Endothelial cell of umbilical vein (primary cell): ENCODE results near the gene ASF1A.

ENCODE experiments used
- EZH2 ChIP-seq: IDR thresholded peaks from 2 replicates; pipeline ENCODE4 v1.6.1; 2012; ENCODE audit warnings: borderline replicate concordance, low read depth, mild to moderate bottlenecking, moderate library complexity, low read length, inconsistent platforms; ENCODE audit not compliant: severe bottlenecking
- FOS ChIP-seq: IDR thresholded peaks from 2 replicates; pipeline ENCODE4 v1.6.1; 2011; ENCODE audit warnings: mild to moderate bottlenecking, low read length, moderate library complexity, borderline replicate concordance; ENCODE audit not compliant: insufficient read depth
- MYC ChIP-seq: IDR thresholded peaks from one replicate; pipeline ENCODE4 v1.6.1; 2011; ENCODE audit warnings: mild to moderate bottlenecking, low read depth, low read length
- POLR2A ChIP-seq: IDR thresholded peaks from 2 replicates; pipeline ENCODE4 v1.6.1; 2012; ENCODE audit warnings: low read depth, mild to moderate bottlenecking, control low read depth, low read length
- POLR2AphosphoS5 ChIP-seq: IDR thresholded peaks from 2 replicates; pipeline ENCODE4 v1.6.1; 2012; ENCODE audit warnings: low read depth, mild to moderate bottlenecking, control low read depth, low read length, moderate library complexity; ENCODE audit not compliant: insufficient read depth
- TF ChIP-seq, protein P1 (sequence below), 2 donors: IDR thresholded peaks; 1 replicate in 1 of 2; 2 replicates in 1 of 2; pipeline ENCODE4 v1.5.1; 2011; ENCODE audit warnings: low read length in 2 of 2, mild to moderate bottlenecking in 2 of 2, moderate library complexity in 2 of 2, control low read depth in 1 of 2, inconsistent platforms in 1 of 2, low read depth in 1 of 2; ENCODE audit not compliant: insufficient read depth in 1 of 2; ENCODE audit errors: extremely low read depth in 1 of 2
- TF ChIP-seq, protein P2 (sequence below): IDR thresholded peaks from 2 replicates; pipeline ENCODE4 v1.6.1; 2011; ENCODE audit not compliant: insufficient read depth, insufficient read length

DNA sequence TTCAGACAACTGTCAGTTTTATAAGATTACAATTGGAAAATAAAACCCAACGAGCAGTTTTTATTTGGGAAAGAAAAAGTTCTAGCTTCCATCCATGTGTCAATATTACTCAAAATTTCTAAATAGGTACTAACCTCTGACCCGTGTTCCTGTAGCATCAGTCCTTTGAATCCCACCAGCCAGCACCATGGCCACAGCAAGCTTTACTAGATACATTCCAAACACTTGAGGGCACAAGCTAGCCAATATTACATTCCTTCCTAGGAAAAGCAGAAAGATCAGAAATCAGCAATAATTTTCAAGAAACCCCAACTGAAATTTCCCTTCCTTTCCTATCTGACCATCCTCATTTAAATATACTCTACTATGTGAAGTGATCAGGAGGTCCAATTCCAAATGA is 19.2 kb downstream of the ASF1A start:
- TF ChIP-seq, protein P1, sequence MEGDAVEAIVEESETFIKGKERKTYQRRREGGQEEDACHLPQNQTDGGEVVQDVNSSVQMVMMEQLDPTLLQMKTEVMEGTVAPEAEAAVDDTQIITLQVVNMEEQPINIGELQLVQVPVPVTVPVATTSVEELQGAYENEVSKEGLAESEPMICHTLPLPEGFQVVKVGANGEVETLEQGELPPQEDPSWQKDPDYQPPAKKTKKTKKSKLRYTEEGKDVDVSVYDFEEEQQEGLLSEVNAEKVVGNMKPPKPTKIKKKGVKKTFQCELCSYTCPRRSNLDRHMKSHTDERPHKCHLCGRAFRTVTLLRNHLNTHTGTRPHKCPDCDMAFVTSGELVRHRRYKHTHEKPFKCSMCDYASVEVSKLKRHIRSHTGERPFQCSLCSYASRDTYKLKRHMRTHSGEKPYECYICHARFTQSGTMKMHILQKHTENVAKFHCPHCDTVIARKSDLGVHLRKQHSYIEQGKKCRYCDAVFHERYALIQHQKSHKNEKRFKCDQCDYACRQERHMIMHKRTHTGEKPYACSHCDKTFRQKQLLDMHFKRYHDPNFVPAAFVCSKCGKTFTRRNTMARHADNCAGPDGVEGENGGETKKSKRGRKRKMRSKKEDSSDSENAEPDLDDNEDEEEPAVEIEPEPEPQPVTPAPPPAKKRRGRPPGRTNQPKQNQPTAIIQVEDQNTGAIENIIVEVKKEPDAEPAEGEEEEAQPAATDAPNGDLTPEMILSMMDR (IDR thresholded peaks at IDR 0.05; ENCODE audit: extremely low read depth in 1 of 2, insufficient read depth in 1 of 2, low read depth in 1 of 2, low read length in 2 of 2), result no peak
- TF ChIP-seq POLR2AphosphoS5 (no peak), POLR2A (no peak), FOS (no peak), EZH2 (no peak), MYC (no peak)
- TF ChIP-seq, protein P2, sequence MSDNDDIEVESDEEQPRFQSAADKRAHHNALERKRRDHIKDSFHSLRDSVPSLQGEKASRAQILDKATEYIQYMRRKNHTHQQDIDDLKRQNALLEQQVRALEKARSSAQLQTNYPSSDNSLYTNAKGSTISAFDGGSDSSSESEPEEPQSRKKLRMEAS, result no peak
